IMR-90 (cell line): ENCODE measurements around the gene KMT2C. TPM values are rescaled to one million over a fixed set of nuclear protein-coding genes. Genes with fewer than 3 reads are reported as not detected.
A peak's percentile ranks its signal among the peaks of the same experiment; 100 is the strongest.

Experiments used
- ATAC-seq: fragments of 200-7000 bp; cut with Tn5 transposase; 2 replicates; pipeline ENCODE4 v1.9.1; 2020; ENCODE audit warnings: low read depth, mild to moderate bottlenecking, moderate library complexity
- BruUV-seq: library from RNA; stranded (reverse); fragments of 400-500 nt; replicated peaks from 2 replicates; lab custom pipeline; 2021; lab: Mats Ljungman, UMichigan
- CTCF ChIA-PET: fragments of 300-600 bp; formaldehyde crosslinking; extraction: SDS; loops from one replicate; lab custom pipeline; 2021; ENCODE audit warnings: antibody characterized with exemption; lab: Yijun Ruan, JAX
- POLR2A ChIA-PET: fragments of 300-600 bp; sonication (Branson Sonifier 250); formaldehyde crosslinking; loops from one replicate; lab custom pipeline; 2022; ENCODE audit warnings: antibody characterized with exemption; ENCODE audit not compliant: unreplicated experiment; lab: Charles Lee
- DNase-seq: peaks from one replicate; pipeline ENCODE4 v3.0.0; 2013
- H2AFZ ChIP-seq: replicated peaks from 2 replicates; pipeline ENCODE3; 2013; ENCODE audit warnings: low read length, mild to moderate bottlenecking; ENCODE audit not compliant: poor library complexity
- H2AK5ac ChIP-seq: 2 replicates; pipeline ENCODE4 v1.6.1; 2013; ENCODE audit warnings: low read depth, low read length, inconsistent platforms
- H2AK9ac ChIP-seq: replicated peaks from 2 replicates; pipeline ENCODE3; 2013; ENCODE audit warnings: mild to moderate bottlenecking, low read depth, low read length, moderate library complexity; ENCODE audit not compliant: poor library complexity
- H2BK120ac ChIP-seq: 2 replicates; pipeline ENCODE4 v1.6.1; 2013; ENCODE audit warnings: low read depth, low read length, inconsistent platforms
- H2BK15ac ChIP-seq: 3 replicates; pipeline ENCODE4 v1.6.1; 2013; ENCODE audit warnings: low read depth, low read length, inconsistent platforms
- H2BK20ac ChIP-seq: 2 replicates; pipeline ENCODE4 v1.6.1; 2013; ENCODE audit warnings: low read depth, mild to moderate bottlenecking, inconsistent platforms, low read length, moderate library complexity
- H2BK5ac ChIP-seq: 2 replicates; pipeline ENCODE4 v1.6.1; 2013; ENCODE audit warnings: mild to moderate bottlenecking, low read depth, low read length, inconsistent platforms; ENCODE audit not compliant: poor library complexity, severe bottlenecking
- H3K14ac ChIP-seq: replicated peaks from 2 replicates; pipeline ENCODE4 v1.6.1; 2013; ENCODE audit warnings: low read depth, low read length, inconsistent platforms
- H3K18ac ChIP-seq: 2 replicates; pipeline ENCODE4 v1.6.1; 2013; ENCODE audit warnings: low read depth, low read length, control low read depth
- H3K23ac ChIP-seq: 2 replicates; pipeline ENCODE4 v1.6.1; 2013; ENCODE audit warnings: low read depth, low read length, inconsistent platforms
- H3K27ac ChIP-seq: 2 replicates; pipeline ENCODE4 v1.5.1; 2013; ENCODE audit warnings: mild to moderate bottlenecking, control low read depth, low read length; ENCODE audit not compliant: insufficient read depth
- H3K27me3 ChIP-seq: 2 replicates; pipeline ENCODE4 v1.6.1; 2013; ENCODE audit warnings: low read length; ENCODE audit not compliant: control insufficient read depth, insufficient read depth
- H3K36me3 ChIP-seq: 2 replicates; pipeline ENCODE4 v1.6.1; 2013; ENCODE audit warnings: low read length, mixed read lengths; ENCODE audit not compliant: control insufficient read depth, insufficient read depth
- H3K4ac ChIP-seq: 2 replicates; pipeline ENCODE4 v1.6.1; 2013; ENCODE audit warnings: low read depth, low read length, inconsistent platforms
- H3K4me1 ChIP-seq: 2 replicates; pipeline ENCODE4 v1.6.1; 2013; ENCODE audit warnings: low read length, mixed read lengths; ENCODE audit not compliant: control insufficient read depth, insufficient read depth
- H3K4me2 ChIP-seq: 2 replicates; pipeline ENCODE4 v1.6.1; 2013; ENCODE audit warnings: low read depth, mild to moderate bottlenecking, control low read depth, low read length, moderate library complexity
- H3K4me3 ChIP-seq: 2 replicates; pipeline ENCODE4 v1.5.1; 2013; ENCODE audit warnings: low read depth, mild to moderate bottlenecking, control low read depth, low read length, moderate library complexity; ENCODE audit not compliant: insufficient read depth
- H3K56ac ChIP-seq: 2 replicates; pipeline ENCODE4 v1.6.1; 2013; ENCODE audit warnings: low read length, inconsistent platforms; ENCODE audit not compliant: insufficient read depth; ENCODE audit errors: extremely low read depth
- H3K79me1 ChIP-seq, 2 experiments: 2 replicates each; pipeline ENCODE4 v1.6.1; 2013; ENCODE audit warnings: low read length in 2 of 2, inconsistent platforms in 1 of 2, low read depth in 1 of 2
- H3K9ac ChIP-seq: 2 replicates; pipeline ENCODE4 v1.6.1; 2013; ENCODE audit warnings: low read depth, low read length, control low read depth
- H3K9me1 ChIP-seq: 2 replicates; pipeline ENCODE4 v1.6.1; 2013; ENCODE audit warnings: low read length, inconsistent platforms; ENCODE audit not compliant: insufficient read depth
- H3K9me3 ChIP-seq: 2 replicates; pipeline ENCODE4 v1.6.1; 2013; ENCODE audit warnings: low read length; ENCODE audit not compliant: control insufficient read depth, insufficient read depth
- H4K20me1 ChIP-seq: 2 replicates; pipeline ENCODE4 v1.6.1; 2013; ENCODE audit warnings: low read length, inconsistent platforms; ENCODE audit not compliant: insufficient read depth
- H4K5ac ChIP-seq: 2 replicates; pipeline ENCODE4 v1.6.1; 2013; ENCODE audit warnings: mild to moderate bottlenecking, low read depth, low read length, control low read depth
- H4K8ac ChIP-seq, 2 experiments: 2 replicates each; pipeline ENCODE4 v1.6.1; 2013; ENCODE audit warnings: low read depth in 2 of 2, low read length in 2 of 2, control low read depth in 1 of 2, inconsistent platforms in 1 of 2
- H4K91ac ChIP-seq: 2 replicates; pipeline ENCODE4 v1.6.1; 2013; ENCODE audit warnings: low read depth, low read length, inconsistent platforms; ENCODE audit not compliant: insufficient read depth
- POLR2A ChIP-seq: IDR thresholded peaks from 2 replicates; pipeline ENCODE4 v1.6.1; 2012; ENCODE audit warnings: mild to moderate bottlenecking, low read depth, low read length
- WGBS, 2 experiments: methylation state at CpG; one replicate each; pipeline versions ENCODE4 v1.1.5 to v1.1.7; 2013; ENCODE audit warnings: missing lambda C conversion rate in 2 of 2; ENCODE audit not compliant: insufficient read length in 1 of 2; ENCODE audit errors: extremely low coverage in 2 of 2; 5-methylcytosine and 5-hydroxymethylcytosine counted together
- dilution Hi-C: fragments of 300-500 bp; cut with HindIII; formaldehyde crosslinking; loops from one replicate; pipeline ENCODE4 v1.14.3; 2018; ENCODE audit warnings: low sequenced_read_pairs; ENCODE audit not compliant: unreplicated experiment
- in situ Hi-C: fragments of 300-500 bp; cut with MboI; formaldehyde crosslinking; loops from 3 replicates; pipeline ENCODE4 v1.14.3; 2019; ENCODE audit warnings: low sequenced_read_pairs, inconsistent platforms, mixed read lengths
- intact Hi-C: fragments of 100-400 bp; cut with micrococcal nuclease; formaldehyde crosslinking; loops from 2 replicates; pipeline ENCODE4 v1.10.0; 2022
- polyA plus RNA-seq, 3 experiments: library from polyadenylated mRNA; depleted of rRNA; stranded (reverse); fragments of >200 nt; gene quantifications; 2 replicates each; pipeline ENCODE4 v1.2.3, GENCODE V29; 2012; ENCODE audit warnings: low replicate concordance in 1 of 3
- total RNA-seq: library from RNA; depleted of rRNA; stranded (reverse); fragments of >200 nt; gene quantifications from 2 replicates; pipeline ENCODE4 v1.2.3, GENCODE V29; 2012

Gene KMT2C
- total and polyA plus RNA-seq, 2 of the 4 experiments (the other 2 are of a cell fraction), result 8.0 to 23.3 TPM

DNA sequence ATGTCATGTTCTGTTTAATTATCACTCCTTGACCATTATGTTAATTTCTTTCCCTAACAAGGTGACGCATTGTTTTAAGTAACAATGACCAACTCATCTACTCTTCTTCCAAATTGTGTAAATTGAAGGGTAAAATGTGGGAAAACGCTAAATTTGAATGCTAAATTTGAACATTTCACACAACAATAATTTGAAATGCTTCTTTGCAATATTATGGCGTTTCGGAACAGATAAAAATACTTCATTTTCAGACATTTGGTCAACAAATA lies 29.2 kb upstream of the KMT2C start:
- intact Hi-C loops, result loop anchor here (10.0 kb wide), 1 partner anchor 240 kb away; no protein-coding TSS in a partner anchor
- no peak for TF ChIP-seq POLR2A
- CTCF ChIA-PET, result no interaction called here

More for the DNA sequence above, 29.2 kb upstream of the KMT2C start:
- H2BK20ac ChIP-seq, result no peak overlapping the region
- H4K5ac ChIP-seq, result no peak overlapping the region
- no peaks in the 10 kb centered on the region for H3K79me1 ChIP-seq
- no peak overlapping the region for H2BK5ac ChIP-seq
- no peak overlapping the region for H2AK9ac ChIP-seq
- no peaks in the 10 kb centered on the region for H3K4me1 ChIP-seq
- no peaks in the 10 kb centered on the region for H3K9me3 ChIP-seq
- no peak overlapping the region for H4K8ac ChIP-seq
- peak overlapping the region; percentile 73 for H3K4me2 ChIP-seq
- H4K20me1 ChIP-seq, result no peaks in the 10 kb centered on the region
- no peak overlapping the region for H3K56ac ChIP-seq
- BruUV-seq, result no TSS peak
- no peaks in the 10 kb centered on the region; the same call in 1 of the 2 replicates for H3K9me1 ChIP-seq
- no CpG with 5 or more reads among the region's 4 CpGs for WGBS, 2 experiments
- no peak for DNase-seq
- H3K9ac ChIP-seq, result peak overlapping the region; percentile 74
- H2AFZ ChIP-seq, result no peak overlapping the region
- no peak overlapping the region for H3K23ac ChIP-seq
- no peak overlapping the region for H3K4ac ChIP-seq
- H3K27ac ChIP-seq, result no peak overlapping the region
- in situ Hi-C loops (no loop called here), dilution Hi-C loops (no loop called here)
- no peak overlapping the region for H3K18ac ChIP-seq
- no peak overlapping the region for H2AK5ac ChIP-seq
- no peak overlapping the region for H4K91ac ChIP-seq
- H3K36me3 ChIP-seq, result no peaks in the 10 kb centered on the region
- H2BK15ac ChIP-seq, result no peak overlapping the region
- no peaks in the 10 kb centered on the region for H3K27me3 ChIP-seq
- H3K14ac ChIP-seq, result no peak overlapping the region
- no peak overlapping the region for H2BK120ac ChIP-seq
- ATAC-seq, result no peak
- H3K4me3 ChIP-seq, result peak overlapping the region; percentile 91
- POLR2A ChIA-PET, result no interaction called here
